Cardiac fibroblast (primary cell): ENCODE measurements around the gene ADARB1.
A peak's percentile ranks its signal among the peaks of the same experiment; 100 is the strongest.

Source experiments
- DNase-seq, 2 donors: peaks; one replicate each; pipeline versions ENCODE4 v3.0.0 to v3.0.0-alpha.2; 2010; ENCODE audit warnings: low read depth in 2 of 2
- H3K4me3 ChIP-seq, 2 donors: replicated peaks in 1 of 2; 1 replicate in 1 of 2; 2 replicates in 1 of 2; pipeline ENCODE4 v1.5.1; 2011; ENCODE audit warnings: low read depth in 2 of 2, low read length in 2 of 2, mild to moderate bottlenecking in 2 of 2, moderate library complexity in 1 of 2
- CTCF ChIP-seq: IDR thresholded peaks from one replicate; pipeline ENCODE4 v1.5.1; 2011; ENCODE audit warnings: low read depth, mild to moderate bottlenecking, low read length, inconsistent platforms

The ADARB1 gene

GRCh38 chr21:45228171-45228641 lies 153.8 kb downstream of the ADARB1 start:
- peak; percentile 91 to 96 for DNase-seq
- no peak overlapping the region for H3K4me3 ChIP-seq
- TF ChIP-seq CTCF, result no peak

GRCh38 chr21:45228656-45229240 lies 154.4 kb downstream of the ADARB1 start:
- DNase-seq, result no peak
- no peak overlapping the region for H3K4me3 ChIP-seq
- no peak for TF ChIP-seq CTCF

GRCh38 chr21:45231705-45232104 lies 157.3 kb downstream of the ADARB1 start:
- H3K4me3 ChIP-seq, result no peak overlapping the region
- no peak for DNase-seq
- TF ChIP-seq CTCF, result no peak

- H3K4me3 ChIP-seq, result no peak overlapping the region
- DNase-seq, result no peak
- TF ChIP-seq CTCF, result no peak
These were observed 159.7 kb downstream of the ADARB1 start for GRCh38 chr21:45234127-45234526.

- DNase-seq, result no peak
- TF ChIP-seq CTCF, result no peak
- H3K4me3 ChIP-seq, result no peak overlapping the region
These were observed 160.6 kb downstream of the ADARB1 start for GRCh38 chr21:45234965-45235364.

GRCh38 chr21:45235488-45235887 lies 161.1 kb downstream of the ADARB1 start:
- TF ChIP-seq CTCF, result no peak
- no peak overlapping the region for H3K4me3 ChIP-seq
- DNase-seq, result no peak

- DNase-seq, result no peak
- no peak overlapping the region for H3K4me3 ChIP-seq
- no peak for TF ChIP-seq CTCF
These were observed 162.1 kb downstream of the ADARB1 start for GRCh38 chr21:45236481-45236880.
